ENCODE measurements around the gene USP30. TPM values are rescaled to one million over a fixed set of nuclear protein-coding genes. Genes with fewer than 3 reads are reported as not detected.
"Not testable (repeated sequence)": the region's sequence is repeated elsewhere in the genome, so short reads cannot be mapped to it uniquely, and the experiment has no call there.

Gene USP30
- total and polyA plus RNA-seq, 3 donors from 2014 or later: 36.3 to 53.1 (median 49.5) TPM

DNA sequence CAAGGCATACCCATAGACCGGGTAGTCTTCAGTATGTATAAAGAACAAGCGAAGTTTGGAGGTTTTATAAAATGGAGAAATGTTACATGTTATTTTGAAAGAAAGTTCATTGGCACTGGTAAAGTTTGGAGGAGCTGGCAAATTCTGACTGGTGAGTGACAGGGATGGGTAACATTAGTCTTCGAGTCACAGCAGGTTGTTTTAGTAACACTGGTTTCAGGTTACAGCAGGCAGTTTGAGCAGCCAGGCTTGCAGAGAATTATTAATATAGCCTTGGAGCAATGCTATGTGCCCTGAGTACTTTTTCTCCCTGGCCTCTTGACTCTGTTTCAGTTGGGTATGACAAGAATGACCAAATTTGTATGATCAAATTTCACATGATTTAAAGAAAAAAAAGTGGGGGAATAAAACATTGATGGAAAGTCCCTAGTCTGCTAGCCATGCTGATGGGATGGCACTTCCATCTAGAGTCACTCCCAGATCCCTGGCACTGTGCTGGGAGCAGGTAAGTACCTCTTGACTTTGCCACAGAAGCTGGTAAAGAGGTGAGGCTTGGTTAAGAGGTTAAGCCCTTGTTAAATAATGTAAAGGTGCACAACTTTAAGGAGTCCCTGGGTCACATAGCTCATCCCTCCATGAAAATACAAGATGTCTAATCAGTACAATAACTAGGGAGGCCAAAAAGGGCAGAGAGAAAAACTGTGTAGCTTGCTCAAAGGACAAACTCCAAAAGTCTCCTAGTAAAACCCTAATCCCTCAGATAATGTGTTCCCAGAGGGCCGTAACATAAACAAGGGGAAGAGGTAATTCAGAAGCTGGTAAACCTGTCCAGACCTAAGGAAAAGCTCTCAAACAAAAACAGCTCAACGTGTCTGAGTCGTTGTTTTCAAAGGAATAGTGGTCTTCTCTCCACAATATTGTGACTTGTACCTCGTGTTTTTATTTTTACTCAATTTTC lies 18.9 kb upstream of the USP30 start:
- Histone ChIP-seq H3K36me3 (ENCODE audit: low read depth, missing control alignments) (no peaks in the 10 kb centered on the region), H3K27ac (no peak overlapping the region), H3K27me3 (no peaks in the 10 kb centered on the region), H3K9me3 (no peaks in the 10 kb centered on the region), H3K4me1 (no peaks in the 10 kb centered on the region), H3K4me3 (no peak overlapping the region)
- TF ChIP-seq, protein P1, sequence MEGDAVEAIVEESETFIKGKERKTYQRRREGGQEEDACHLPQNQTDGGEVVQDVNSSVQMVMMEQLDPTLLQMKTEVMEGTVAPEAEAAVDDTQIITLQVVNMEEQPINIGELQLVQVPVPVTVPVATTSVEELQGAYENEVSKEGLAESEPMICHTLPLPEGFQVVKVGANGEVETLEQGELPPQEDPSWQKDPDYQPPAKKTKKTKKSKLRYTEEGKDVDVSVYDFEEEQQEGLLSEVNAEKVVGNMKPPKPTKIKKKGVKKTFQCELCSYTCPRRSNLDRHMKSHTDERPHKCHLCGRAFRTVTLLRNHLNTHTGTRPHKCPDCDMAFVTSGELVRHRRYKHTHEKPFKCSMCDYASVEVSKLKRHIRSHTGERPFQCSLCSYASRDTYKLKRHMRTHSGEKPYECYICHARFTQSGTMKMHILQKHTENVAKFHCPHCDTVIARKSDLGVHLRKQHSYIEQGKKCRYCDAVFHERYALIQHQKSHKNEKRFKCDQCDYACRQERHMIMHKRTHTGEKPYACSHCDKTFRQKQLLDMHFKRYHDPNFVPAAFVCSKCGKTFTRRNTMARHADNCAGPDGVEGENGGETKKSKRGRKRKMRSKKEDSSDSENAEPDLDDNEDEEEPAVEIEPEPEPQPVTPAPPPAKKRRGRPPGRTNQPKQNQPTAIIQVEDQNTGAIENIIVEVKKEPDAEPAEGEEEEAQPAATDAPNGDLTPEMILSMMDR (IDR thresholded peaks at IDR 0.05): no peak
- 52 to 61% methylated on average over 7 of the region's 7 CpGs for WGBS, 2 donors
- DNase-seq: no peak
- intact Hi-C loops (cut with DNase I; ENCODE audit: low total_unique reads): no loop called here

DNA sequence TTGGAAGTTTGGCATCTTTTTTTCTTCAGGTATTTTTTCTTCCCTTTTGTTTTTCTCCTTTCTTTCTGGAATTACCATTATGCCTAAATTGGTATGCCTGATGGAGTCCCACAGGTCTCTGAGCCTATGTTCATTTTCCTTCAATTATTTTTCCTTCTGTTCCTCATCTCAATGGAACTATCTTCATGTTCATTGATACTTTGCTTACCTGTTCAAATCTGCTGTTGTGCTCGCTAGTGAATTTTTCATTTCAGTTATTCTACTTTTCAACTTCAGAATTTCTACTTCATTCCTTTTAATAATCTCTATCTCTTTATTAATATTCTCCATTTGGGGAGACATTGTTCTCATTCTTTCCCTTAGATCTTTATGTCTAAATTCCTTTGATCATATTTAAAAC lies 15.4 kb upstream of the USP30 start:
- intact Hi-C loops (cut with DNase I; ENCODE audit: low total_unique reads): no loop called here
- H3K4me3 ChIP-seq: no peak overlapping the region
- no peak for DNase-seq
- H3K4me1 ChIP-seq: no peaks in the 10 kb centered on the region
- no peak overlapping the region for H3K27ac ChIP-seq
- H3K27me3 ChIP-seq: no peaks in the 10 kb centered on the region
- H3K9me3 ChIP-seq: no peaks in the 10 kb centered on the region
- TF ChIP-seq POLR2A (IDR thresholded peaks at IDR 0.05): no peak
- 71% methylated on average over 1 of the region's 1 CpG for WGBS, 2 donors
- no peaks in the 10 kb centered on the region for H3K36me3 ChIP-seq (ENCODE audit: low read depth, missing control alignments)

DNA sequence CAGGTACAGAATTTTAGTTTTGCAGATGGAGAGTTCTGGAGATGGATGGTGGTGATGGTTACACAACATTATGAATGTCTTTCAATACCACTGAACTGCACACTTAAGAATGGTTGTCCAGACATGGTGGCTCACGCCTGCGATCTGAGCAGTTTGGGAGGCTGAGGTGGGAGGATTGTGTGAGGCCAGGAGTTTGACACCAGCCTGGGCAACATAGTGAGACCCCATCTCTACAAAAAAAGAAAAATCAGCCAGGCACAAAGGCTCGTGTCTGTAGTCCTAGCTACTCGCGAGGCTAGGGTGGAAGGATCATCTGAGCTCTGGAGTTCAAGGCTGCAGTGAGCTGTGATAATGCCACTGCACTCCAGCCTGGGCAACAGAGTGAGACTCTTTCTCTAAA lies 8.1 kb upstream of the USP30 start:
- 71 to 74% methylated on average over 5 of the region's 5 CpGs for WGBS, 2 donors
- H3K9me3 ChIP-seq: no peaks in the 10 kb centered on the region
- no peak overlapping the region for H3K4me3 ChIP-seq
- TF ChIP-seq POLR2A (IDR thresholded peaks at IDR 0.05): no peak
- TF ChIP-seq, protein P1 (IDR thresholded peaks at IDR 0.05): no peak
- no peaks in the 10 kb centered on the region for H3K4me1 ChIP-seq
- H3K27me3 ChIP-seq: no peaks in the 10 kb centered on the region
- no peak overlapping the region for H3K27ac ChIP-seq
- intact Hi-C loops (cut with DNase I; ENCODE audit: low total_unique reads): no loop called here
- H3K36me3 ChIP-seq (ENCODE audit: low read depth, missing control alignments): no peaks in the 10 kb centered on the region
- no peak for DNase-seq

DNA sequence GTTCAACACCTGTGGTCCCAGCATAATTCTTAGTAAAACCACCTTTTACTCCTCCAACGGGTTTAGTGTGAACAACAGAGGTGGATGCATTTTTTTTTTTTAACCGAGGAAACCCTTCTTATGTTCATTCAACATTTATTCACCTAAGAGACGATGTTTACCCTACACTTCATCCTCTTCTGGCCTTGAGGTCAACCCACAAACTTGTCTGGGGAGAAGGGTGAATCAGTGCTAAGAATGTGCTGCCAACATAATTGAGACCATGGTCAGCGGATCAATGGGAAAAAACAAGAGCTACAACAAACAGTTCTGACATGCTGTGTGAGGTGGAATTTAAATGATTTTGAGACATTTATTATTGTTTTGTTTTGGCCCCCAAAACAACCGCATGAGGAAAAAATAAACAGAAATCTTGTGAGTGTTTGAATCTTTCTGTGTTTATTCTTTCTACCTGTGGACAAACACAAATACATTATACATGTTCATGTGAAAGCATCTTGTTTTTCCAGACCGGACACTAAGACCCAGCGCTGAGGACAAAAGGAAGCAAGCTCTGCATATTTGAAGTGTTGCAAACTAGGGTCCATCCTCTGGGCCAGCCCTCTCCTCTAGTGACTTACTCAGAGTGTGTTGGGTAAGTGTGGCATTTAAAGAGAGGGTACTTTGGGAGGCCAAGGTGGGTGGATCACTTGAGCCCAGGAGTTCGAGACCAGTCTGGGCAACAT lies 5.1 kb upstream of the USP30 start:
- Histone ChIP-seq H3K27me3 (no peaks in the 10 kb centered on the region), H3K4me1 (no peaks in the 10 kb centered on the region), H3K4me3 (no peak overlapping the region), H3K9me3 (no peaks in the 10 kb centered on the region), H3K27ac (no peak overlapping the region), H3K36me3 (ENCODE audit: low read depth, missing control alignments) (no peaks in the 10 kb centered on the region)
- TF ChIP-seq POLR2A (IDR thresholded peaks at IDR 0.05): no peak
- TF ChIP-seq, protein P1 (IDR thresholded peaks at IDR 0.05): no peak
- WGBS, 2 donors: 86 to 88% methylated on average over 8 of the region's 8 CpGs
- intact Hi-C loops (cut with DNase I; ENCODE audit: low total_unique reads): no loop called here
- no peak for DNase-seq

DNA sequence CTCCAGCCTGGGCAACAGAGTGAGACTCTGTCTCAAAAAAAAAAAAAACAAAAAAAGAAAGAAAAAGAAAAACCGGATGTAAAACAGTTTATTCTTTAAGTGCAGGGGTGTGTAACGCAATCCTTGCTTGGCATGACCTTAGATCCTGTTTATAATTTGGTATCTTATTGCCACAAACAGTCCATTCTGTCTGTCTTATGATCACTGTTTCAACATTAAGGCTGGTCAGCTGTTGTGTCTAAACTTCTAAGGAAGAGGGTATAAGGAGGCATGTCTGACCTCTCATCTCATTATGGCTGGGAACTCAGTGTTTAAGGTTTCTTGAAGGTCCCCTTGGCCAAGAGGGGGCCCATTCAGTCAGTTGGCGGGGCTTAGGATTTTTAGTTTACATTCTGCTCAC lies 3.7 kb upstream of the USP30 start:
- H3K4me1 ChIP-seq; H3K9me3 ChIP-seq; H3K27ac ChIP-seq; H3K4me3 ChIP-seq; H3K27me3 ChIP-seq; intact Hi-C loops (cut with DNase I; ENCODE audit: low total_unique reads); H3K36me3 ChIP-seq (ENCODE audit: low read depth, missing control alignments); DNase-seq: not testable (repeated sequence)
- 78 to 81% methylated on average over 3 of the region's 3 CpGs for WGBS, 2 donors

DNA sequence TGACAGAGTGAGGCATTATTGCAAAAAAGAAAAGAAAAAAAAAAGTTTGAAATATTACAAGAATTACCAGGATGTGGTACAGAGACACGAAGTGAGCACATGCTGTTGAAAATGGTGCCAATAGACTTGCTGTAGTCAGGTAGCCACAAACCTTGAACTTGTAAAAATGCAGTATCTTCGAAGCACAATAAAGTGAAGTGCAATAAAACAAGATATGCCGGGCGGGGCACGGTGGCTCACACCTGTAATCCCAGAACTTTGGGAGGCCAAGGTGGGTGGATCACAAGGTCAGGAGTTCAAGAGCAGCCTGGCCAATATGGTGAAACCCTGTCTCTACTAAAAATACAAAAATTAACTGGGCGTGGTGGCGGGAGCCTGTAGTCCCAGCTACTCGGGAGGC lies 2.6 kb upstream of the USP30 start:
- H3K4me3 ChIP-seq; intact Hi-C loops (cut with DNase I; ENCODE audit: low total_unique reads); H3K36me3 ChIP-seq (ENCODE audit: low read depth, missing control alignments); H3K27ac ChIP-seq; DNase-seq; H3K4me1 ChIP-seq; H3K27me3 ChIP-seq; H3K9me3 ChIP-seq: not testable (repeated sequence)
- 77% methylated on average over 8 of the region's 8 CpGs for WGBS, 2 donors

Measured in testis (tissue), 3 donors.